HG03469 (cell line): Measurements from ENCODE around the gene BAD.
"Not testable (repeated sequence)": the region's sequence is repeated elsewhere in the genome, so short reads cannot be mapped to it uniquely, and the experiment has no call there.

ENCODE experiments used
- ATAC-seq: cut with Tn5 transposase; IDR thresholded peaks from one replicate; pipeline ENCODE4 v1.9.1; 2021; ENCODE audit warnings: mild to moderate bottlenecking, moderate library complexity, moderate number of reproducible peaks; ENCODE audit not compliant: unreplicated experiment

BAD gene

GRCh38 chr11:64315667-64316526 lies 31.4 kb upstream of the BAD start:
- ATAC-seq, result not testable (repeated sequence)

GRCh38 chr11:64314805-64315561 lies 30.5 kb upstream of the BAD start:
- ATAC-seq, result no peak

- no peak for ATAC-seq
Measured at GRCh38 chr11:64314146-64314804, 29.8 kb upstream of the BAD start.

- no peak for ATAC-seq
Measured at GRCh38 chr11:64313491-64314145, 29.2 kb upstream of the BAD start.

GRCh38 chr11:64312947-64313346 lies 28.5 kb upstream of the BAD start:
- no peak for ATAC-seq

GRCh38 chr11:64307795-64308194 lies 23.3 kb upstream of the BAD start:
- ATAC-seq, result not testable (repeated sequence)

- no peak for ATAC-seq
Measured at GRCh38 chr11:64306876-64307622, 22.6 kb upstream of the BAD start.

- no peak for ATAC-seq
Measured at GRCh38 chr11:64306563-64306875, 22.1 kb upstream of the BAD start.

GRCh38 chr11:64305691-64306562 lies 21.5 kb upstream of the BAD start:
- no peak for ATAC-seq

GRCh38 chr11:64305075-64305690 lies 20.7 kb upstream of the BAD start, which contains the start of gene ESRRA:
Gene ESRRA (plus strand): TSS chr11:64305524. CDS start chr11:64307180, 1,656 bp downstream.
- peak; percentile 44 for ATAC-seq

GRCh38 chr11:64304316-64305072 lies 20.0 kb upstream of the BAD start:
- ATAC-seq, result peak; percentile 4

GRCh38 chr11:64304032-64304315 lies 19.5 kb upstream of the BAD start:
- ATAC-seq, result no peak

GRCh38 chr11:64303109-64304031 lies 18.9 kb upstream of the BAD start:
- ATAC-seq, result no peak

- ATAC-seq, result no peak
Measured at GRCh38 chr11:64299847-64300648, 15.6 kb upstream of the BAD start, which contains the start of gene CATSPERZ. Gene CATSPERZ (plus strand): TSS chr11:64300358. CDS start chr11:64300411, 53 bp downstream.

- no peak for ATAC-seq
Measured at GRCh38 chr11:64298966-64299846, 14.7 kb upstream of the BAD start.
